Aorta (tissue), 4 donors: ENCODE measurements around the gene TMEM259. TPM values are rescaled to one million over a fixed set of nuclear protein-coding genes. Genes with fewer than 3 reads are reported as not detected.

Source experiments
- polyA plus RNA-seq, 2 donors: library from polyadenylated mRNA; stranded (reverse); fragments of 200-250 nt; gene quantifications; one replicate each; pipeline ENCODE4 v1.2.3, GENCODE V29; 2013
- total RNA-seq, 2 donors: library from RNA; stranded (reverse); fragmentation: NEBNext Ultra II Directional; extraction: Animal tissue kit (Norgen Biotek cat#: 25700); gene quantifications; one replicate each; pipeline ENCODE4 v1.2.1, GENCODE V29; 2021
- donor health status: healthy with polysubstance abuse.
- donor health status: Bipolar disorder and iron deficiency.
- donor health status: DM: no; HTN: no; CAD: no.
- donor health status: DM: yes; HTN: yes; CAD: no.

TMEM259 gene
- total and polyA plus RNA-seq, 4 donors, result 50.1 to 434 (median 130) TPM

Other genes starting within 250 kb of the TMEM259 start
- gene PTBP1, start 223.7 kb downstream of the TMEM259 start, total RNA-seq, result 100 to 1,000 TPM; 192 to 218 TPM
- gene PTBP1, start 223.7 kb downstream of the TMEM259 start, polyA plus RNA-seq, result 10 to 100 TPM; 46.7 to 90.4 TPM
- gene PLPPR3, start 199.2 kb downstream of the TMEM259 start, total RNA-seq, result not detected
- not detected for gene PLPPR3, start 199.2 kb downstream of the TMEM259 start, polyA plus RNA-seq
- under 1 TPM in 1 of 2 donors, not detected in 1; 0.72 TPM for gene AZU1, start 193.3 kb downstream of the TMEM259 start, total RNA-seq
- under 1 TPM in 1 of 2 donors, not detected in 1; 0.49 TPM for gene AZU1, start 193.3 kb downstream of the TMEM259 start, polyA plus RNA-seq
- gene PRTN3, start 180.1 kb downstream of the TMEM259 start, total RNA-seq, result not detected
- not detected for gene PRTN3, start 180.1 kb downstream of the TMEM259 start, polyA plus RNA-seq
- 1 to 10 TPM in 1 of 2 donors, not detected in 1; 2.0 TPM for gene ELANE, start 168.8 kb downstream of the TMEM259 start, total RNA-seq
- not detected for gene ELANE, start 168.8 kb downstream of the TMEM259 start, polyA plus RNA-seq
- 100 to 1,000 TPM; 104 to 354 TPM for gene CFD, start 161.5 kb downstream of the TMEM259 start, total RNA-seq
- 10 to 100 TPM in 1 of 2 donors, 1 to 10 TPM in 1; 3.3 to 23.9 TPM for gene CFD, start 161.5 kb downstream of the TMEM259 start, polyA plus RNA-seq
- gene MED16, start 127.9 kb downstream of the TMEM259 start, total RNA-seq, result 10 to 100 TPM; 31.5 to 36.5 TPM
- 100 to 1,000 TPM in 1 of 2 donors, 10 to 100 TPM in 1; 22.9 to 165 TPM for gene MED16, start 127.9 kb downstream of the TMEM259 start, polyA plus RNA-seq
- not detected for gene RNU6-9, start 127.6 kb downstream of the TMEM259 start, total RNA-seq
- not detected for gene RNU6-9, start 127.6 kb downstream of the TMEM259 start, polyA plus RNA-seq
- gene R3HDM4, start 107.9 kb downstream of the TMEM259 start, total RNA-seq, result 10 to 100 TPM; 41.6 to 43.8 TPM
- 10 to 100 TPM; 19.7 to 36.2 TPM for gene R3HDM4, start 107.9 kb downstream of the TMEM259 start, polyA plus RNA-seq
- gene KISS1R, start 103.8 kb downstream of the TMEM259 start, total RNA-seq, result not detected
- not detected for gene KISS1R, start 103.8 kb downstream of the TMEM259 start, polyA plus RNA-seq
- 10 to 100 TPM in 1 of 2 donors, 1 to 10 TPM in 1; 9.3 to 13.8 TPM for gene ARID3A, start 95.1 kb downstream of the TMEM259 start, total RNA-seq
- gene ARID3A, start 95.1 kb downstream of the TMEM259 start, polyA plus RNA-seq, result 1 to 10 TPM in 1 of 2 donors, under 1 TPM in 1; 0.97 to 1.3 TPM
- gene WDR18, start 36.8 kb downstream of the TMEM259 start, total RNA-seq, result 10 to 100 TPM; 15.5 to 16.1 TPM
- 10 to 100 TPM; 20.9 to 68.8 TPM for gene WDR18, start 36.8 kb downstream of the TMEM259 start, polyA plus RNA-seq
- 1 to 10 TPM in 1 of 2 donors, under 1 TPM in 1; 0.10 to 1.3 TPM for gene GRIN3B, start 20.7 kb downstream of the TMEM259 start, total RNA-seq
- not detected for gene GRIN3B, start 20.7 kb downstream of the TMEM259 start, polyA plus RNA-seq
- not detected for gene RNU6-2, start 399 bp upstream of the TMEM259 start, total RNA-seq
- gene RNU6-2, start 399 bp upstream of the TMEM259 start, polyA plus RNA-seq, result not detected
- gene CNN2, start 5.5 kb upstream of the TMEM259 start, total RNA-seq, result 100 to 1,000 TPM; 142 to 185 TPM
- gene CNN2, start 5.5 kb upstream of the TMEM259 start, polyA plus RNA-seq, result 100 to 1,000 TPM in 1 of 2 donors, 10 to 100 TPM in 1; 53.2 to 141 TPM
- 10 to 100 TPM in 1 of 2 donors, 1 to 10 TPM in 1; 9.5 to 20.6 TPM for gene ABCA7, start 19.0 kb upstream of the TMEM259 start, total RNA-seq
- gene ABCA7, start 19.0 kb upstream of the TMEM259 start, polyA plus RNA-seq, result 1 to 10 TPM; 1.9 to 7.6 TPM
- gene ARHGAP45, start 46.0 kb upstream of the TMEM259 start, total RNA-seq, result 10 to 100 TPM; 15.3 to 38.6 TPM
- 10 to 100 TPM in 1 of 2 donors, 1 to 10 TPM in 1; 7.4 to 21.8 TPM for gene ARHGAP45, start 46.0 kb upstream of the TMEM259 start, polyA plus RNA-seq
- 10 to 100 TPM; 83.5 to 95.6 TPM for gene POLR2E, start 74.3 kb upstream of the TMEM259 start, total RNA-seq
- 100 to 1,000 TPM in 1 of 2 donors, 10 to 100 TPM in 1; 91.5 to 116 TPM for gene POLR2E, start 74.3 kb upstream of the TMEM259 start, polyA plus RNA-seq
- 100 to 1,000 TPM; 165 to 236 TPM for gene GPX4, start 82.9 kb upstream of the TMEM259 start, total RNA-seq
- 100 to 1,000 TPM; 696 to 786 TPM for gene GPX4, start 82.9 kb upstream of the TMEM259 start, polyA plus RNA-seq
- gene SBNO2, start 153.1 kb upstream of the TMEM259 start, total RNA-seq, result 100 to 1,000 TPM in 1 of 2 donors, 10 to 100 TPM in 1; 97.2 to 165 TPM
- 10 to 100 TPM; 11.0 to 53.3 TPM for gene SBNO2, start 153.1 kb upstream of the TMEM259 start, polyA plus RNA-seq
- gene STK11, start 184.7 kb upstream of the TMEM259 start, total RNA-seq, result 10 to 100 TPM; 39.4 to 59.5 TPM
- 10 to 100 TPM; 30.1 to 58.9 TPM for gene STK11, start 184.7 kb upstream of the TMEM259 start, polyA plus RNA-seq
- gene CBARP, start 216.9 kb upstream of the TMEM259 start, total RNA-seq, result 1 to 10 TPM; 3.0 to 3.7 TPM
- gene CBARP, start 216.9 kb upstream of the TMEM259 start, polyA plus RNA-seq, result 1 to 10 TPM in 1 of 2 donors, under 1 TPM in 1; 0.88 to 1.1 TPM
- gene ATP5F1D, start 220.6 kb upstream of the TMEM259 start, total RNA-seq, result 100 to 1,000 TPM in 1 of 2 donors, 10 to 100 TPM in 1; 92.8 to 102 TPM
- 100 to 1,000 TPM; 131 to 164 TPM for gene ATP5F1D, start 220.6 kb upstream of the TMEM259 start, polyA plus RNA-seq
- 100 to 1,000 TPM; 112 to 121 TPM for gene MIDN, start 227.5 kb upstream of the TMEM259 start, total RNA-seq
- gene MIDN, start 227.5 kb upstream of the TMEM259 start, polyA plus RNA-seq, result 10 to 100 TPM; 11.8 to 27.4 TPM
- gene CIRBP, start 248.2 kb upstream of the TMEM259 start, total RNA-seq, result 100 to 1,000 TPM; 391 to 397 TPM
- gene CIRBP, start 248.2 kb upstream of the TMEM259 start, polyA plus RNA-seq, result 1,000 to 10,000 TPM in 1 of 2 donors, 100 to 1,000 TPM in 1; 252 to 1,634 TPM